HG03095 (cell line): ENCODE measurements around the gene CCDC175.

Experiments
- ATAC-seq: cut with Tn5 transposase; IDR thresholded peaks from one replicate; pipeline ENCODE4 v1.9.1; 2021; ENCODE audit warnings: moderate library complexity; ENCODE audit not compliant: unreplicated experiment

Gene CCDC175

GRCh38 chr14:59576332-59577294, at the start of gene CCDC175:
Gene CCDC175 (minus strand): TSS chr14:59576812. CDS start chr14:59576775, 37 bp downstream.
- peak; percentile 96 for ATAC-seq

GRCh38 chr14:59622631-59623030, 46.0 kb upstream of the CCDC175 start:
- no peak for ATAC-seq

GRCh38 chr14:59619061-59619460, 42.4 kb upstream of the CCDC175 start:
- ATAC-seq = no peak

GRCh38 chr14:59601056-59601455, 24.4 kb upstream of the CCDC175 start:
- no peak for ATAC-seq

GRCh38 chr14:59600211-59600945, 23.8 kb upstream of the CCDC175 start:
- ATAC-seq = no peak

- ATAC-seq = no peak
Measured at GRCh38 chr14:59595071-59595470, 18.5 kb upstream of the CCDC175 start.

- ATAC-seq = no peak
Measured at GRCh38 chr14:59591641-59592370, 15.2 kb upstream of the CCDC175 start.

GRCh38 chr14:59588101-59588500, 11.5 kb upstream of the CCDC175 start:
- ATAC-seq = no peak

- ATAC-seq = no peak
Measured at GRCh38 chr14:59585891-59586554, 9.4 kb upstream of the CCDC175 start.

GRCh38 chr14:59583755-59584154, 7.1 kb upstream of the CCDC175 start:
- no peak for ATAC-seq

GRCh38 chr14:59582845-59583509, 6.4 kb upstream of the CCDC175 start:
- no peak for ATAC-seq

GRCh38 chr14:59582161-59582560, 5.5 kb upstream of the CCDC175 start:
- no peak for ATAC-seq

- no peak for ATAC-seq
Measured at GRCh38 chr14:59580911-59581310, 4.3 kb upstream of the CCDC175 start.

GRCh38 chr14:59570122-59570521, 6.5 kb downstream of the CCDC175 start:
- ATAC-seq = no peak

GRCh38 chr14:59566725-59567124, 9.9 kb downstream of the CCDC175 start:
- no peak for ATAC-seq

GRCh38 chr14:59566296-59566695, 10.3 kb downstream of the CCDC175 start:
- no peak for ATAC-seq

GRCh38 chr14:59565087-59565486, 11.5 kb downstream of the CCDC175 start:
- ATAC-seq = no peak

GRCh38 chr14:59564366-59564765, 12.2 kb downstream of the CCDC175 start:
- ATAC-seq = no peak

GRCh38 chr14:59547310-59547709, 29.3 kb downstream of the CCDC175 start:
- ATAC-seq = no peak

- no peak for ATAC-seq
Measured at GRCh38 chr14:59543873-59544272, 32.7 kb downstream of the CCDC175 start.
